HG02885 (cell line): Measurements from ENCODE around the gene ELOVL2.
"Not testable (repeated sequence)": the region's sequence is repeated elsewhere in the genome, so short reads cannot be mapped to it uniquely, and the experiment has no call there.

Source experiments
- ATAC-seq: cut with Tn5 transposase; IDR thresholded peaks from one replicate; pipeline ENCODE4 v1.9.1; 2021; ENCODE audit warnings: mild to moderate bottlenecking; ENCODE audit not compliant: unreplicated experiment, poor library complexity

ELOVL2 gene

GRCh38 chr6:10995114-10995707, 48.9 kb downstream of the ELOVL2 start:
- no peak for ATAC-seq

- no peak for ATAC-seq
Measured at GRCh38 chr6:10993896-10994295, 50.2 kb downstream of the ELOVL2 start.

- no peak for ATAC-seq
Measured at GRCh38 chr6:10991115-10991514, 53.0 kb downstream of the ELOVL2 start.

- no peak for ATAC-seq
Measured at GRCh38 chr6:10989587-10989986, 54.5 kb downstream of the ELOVL2 start.

GRCh38 chr6:10984959-10985358, 59.1 kb downstream of the ELOVL2 start:
- ATAC-seq: not testable (repeated sequence)

- ATAC-seq: no peak
Measured at GRCh38 chr6:10981409-10981808, 62.7 kb downstream of the ELOVL2 start.

GRCh38 chr6:10979603-10980002, 64.5 kb downstream of the ELOVL2 start:
- ATAC-seq: no peak

- no peak for ATAC-seq
Measured at GRCh38 chr6:10977231-10977968, 66.7 kb downstream of the ELOVL2 start.

GRCh38 chr6:10976571-10976970, 67.5 kb downstream of the ELOVL2 start:
- ATAC-seq: no peak

- no peak for ATAC-seq
Measured at GRCh38 chr6:10972196-10972595, 71.9 kb downstream of the ELOVL2 start.

- no peak for ATAC-seq
Measured at GRCh38 chr6:10970731-10971130, 73.4 kb downstream of the ELOVL2 start.

GRCh38 chr6:10968776-10969175, 75.3 kb downstream of the ELOVL2 start:
- no peak for ATAC-seq

GRCh38 chr6:10964684-10965083, 79.4 kb downstream of the ELOVL2 start:
- ATAC-seq: peak; percentile 90

- ATAC-seq: no peak
Measured at GRCh38 chr6:10963113-10963512, 81.0 kb downstream of the ELOVL2 start.

GRCh38 chr6:10962673-10963072, 81.4 kb downstream of the ELOVL2 start:
- no peak for ATAC-seq

- ATAC-seq: no peak
Measured at GRCh38 chr6:10961837-10962236, 82.3 kb downstream of the ELOVL2 start.

GRCh38 chr6:10960171-10960570, 83.9 kb downstream of the ELOVL2 start:
- ATAC-seq: no peak

GRCh38 chr6:10957414-10957886, 86.7 kb downstream of the ELOVL2 start:
- no peak for ATAC-seq

GRCh38 chr6:10956776-10957175, 87.3 kb downstream of the ELOVL2 start:
- ATAC-seq: no peak

- peak; percentile 97 for ATAC-seq
Measured at GRCh38 chr6:10954590-10955010, 89.5 kb downstream of the ELOVL2 start.

- ATAC-seq: peak; percentile 45
Measured at GRCh38 chr6:10951675-10952282, 92.3 kb downstream of the ELOVL2 start.
